ENCODE measurements around the gene TULP4.
A peak's percentile ranks its signal among the peaks of the same experiment; 100 is the strongest.

TULP4 gene

DNA sequence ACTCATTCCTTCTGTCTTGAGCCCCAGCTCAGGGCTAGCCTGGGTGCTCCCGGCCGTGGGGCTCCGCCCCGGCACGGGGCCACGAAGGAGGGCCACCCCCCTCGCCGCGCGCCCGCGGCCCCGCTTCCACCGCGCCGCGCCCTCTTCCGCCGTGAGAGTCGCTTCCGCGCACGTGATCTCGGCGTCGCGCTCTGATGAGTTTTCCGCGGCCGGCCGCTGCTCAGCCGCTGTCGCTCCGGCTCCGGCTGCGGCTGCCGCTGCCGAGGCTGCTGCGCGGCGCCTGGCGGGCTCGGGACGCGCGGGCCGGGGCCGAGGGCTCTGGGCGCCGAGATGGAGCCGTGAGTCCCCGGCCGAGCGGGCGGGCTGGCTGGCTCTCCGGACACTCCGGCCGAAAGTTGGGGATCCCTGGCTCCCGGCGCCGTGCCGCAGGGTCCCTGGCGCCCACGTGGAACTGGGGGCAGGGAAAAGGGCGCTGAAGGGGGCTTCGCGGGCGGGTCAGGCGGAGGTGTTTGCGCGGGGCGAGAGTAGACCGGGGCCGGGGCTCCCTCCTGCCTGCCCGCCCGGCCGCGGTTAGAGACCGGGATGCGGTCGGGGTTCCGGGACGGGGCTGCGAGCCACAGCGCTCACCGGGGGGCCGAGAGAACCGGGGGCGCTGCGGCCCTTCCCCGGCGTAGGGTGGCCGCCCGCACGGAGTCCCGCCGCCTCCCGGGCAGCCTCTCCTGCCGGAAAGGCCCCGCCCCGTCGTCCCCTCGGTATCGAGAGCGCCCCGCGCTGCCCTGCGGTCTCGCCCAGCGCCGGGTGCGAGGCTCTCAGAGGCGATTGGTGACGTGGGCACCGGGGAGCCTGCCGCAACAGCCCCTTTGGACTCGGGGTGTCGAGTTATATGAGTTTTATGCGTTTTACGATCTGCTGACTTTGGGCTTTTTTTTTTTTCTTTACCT, 247.9 kb downstream of the TULP4 start, which contains the start of gene TMEM181:
Gene TMEM181, plus strand, starts transcription at position 197 of the 941 bp plus-strand sequence. Its CDS starts 134 bp downstream, at position 331.
- peak; percentile 77 for DNase-seq (ENCODE audit: low read depth)

DNA sequence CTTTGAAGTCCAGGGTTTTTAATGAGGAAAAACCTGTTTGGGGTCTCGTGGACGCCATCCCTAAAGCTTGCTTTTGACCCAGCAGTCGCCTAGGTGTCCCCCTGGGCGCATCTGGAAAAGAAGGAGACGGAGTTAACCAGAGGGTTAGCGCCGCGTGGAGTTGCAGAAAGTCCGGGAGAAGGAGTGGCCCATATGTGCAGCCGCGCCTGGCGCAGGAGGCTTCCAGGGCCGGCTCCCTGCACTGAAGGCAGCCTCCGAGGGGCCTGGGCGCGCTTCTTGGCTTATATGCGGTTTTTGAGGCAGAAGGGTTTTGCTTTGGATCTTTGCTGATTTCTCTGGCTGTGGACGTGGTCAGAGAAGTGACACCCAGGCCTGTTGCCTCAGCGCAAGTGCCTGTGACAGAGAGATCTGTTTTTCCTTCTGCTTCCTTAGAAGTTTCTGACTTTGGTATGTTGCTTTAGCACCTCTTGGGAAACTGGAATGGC, 248.6 kb downstream of the TULP4 start:
- no peak for DNase-seq (ENCODE audit: low read depth)
